ENCODE data around the gene ERVH48-1.

ERVH48-1 gene

DNA sequence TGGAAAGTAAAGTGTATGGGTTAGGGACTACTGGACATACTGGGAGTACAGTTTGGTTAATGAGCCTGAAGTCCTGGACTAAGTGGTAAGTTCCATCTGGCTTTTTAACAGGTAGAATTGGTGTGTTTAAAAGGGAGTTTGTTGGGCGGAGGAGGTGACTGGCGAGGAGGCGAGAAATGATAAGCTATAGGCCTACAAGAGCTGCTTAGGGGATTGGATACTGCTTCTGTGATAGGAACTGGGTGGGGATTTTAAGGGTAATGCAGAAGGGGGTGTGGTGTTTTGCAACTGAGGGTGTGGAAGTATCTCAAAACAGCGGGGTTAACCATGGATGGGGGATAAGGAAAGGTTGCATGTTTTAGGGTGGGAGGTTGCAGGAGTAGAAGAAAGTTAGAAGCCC, 3.5 kb downstream of the ERVH48-1 start:
- no peak for TF ChIP-seq TAF1 (IDR thresholded peaks at IDR 0.05; ENCODE audit: borderline replicate concordance, insufficient read depth, low read length)
- TF ChIP-seq, protein P1, sequence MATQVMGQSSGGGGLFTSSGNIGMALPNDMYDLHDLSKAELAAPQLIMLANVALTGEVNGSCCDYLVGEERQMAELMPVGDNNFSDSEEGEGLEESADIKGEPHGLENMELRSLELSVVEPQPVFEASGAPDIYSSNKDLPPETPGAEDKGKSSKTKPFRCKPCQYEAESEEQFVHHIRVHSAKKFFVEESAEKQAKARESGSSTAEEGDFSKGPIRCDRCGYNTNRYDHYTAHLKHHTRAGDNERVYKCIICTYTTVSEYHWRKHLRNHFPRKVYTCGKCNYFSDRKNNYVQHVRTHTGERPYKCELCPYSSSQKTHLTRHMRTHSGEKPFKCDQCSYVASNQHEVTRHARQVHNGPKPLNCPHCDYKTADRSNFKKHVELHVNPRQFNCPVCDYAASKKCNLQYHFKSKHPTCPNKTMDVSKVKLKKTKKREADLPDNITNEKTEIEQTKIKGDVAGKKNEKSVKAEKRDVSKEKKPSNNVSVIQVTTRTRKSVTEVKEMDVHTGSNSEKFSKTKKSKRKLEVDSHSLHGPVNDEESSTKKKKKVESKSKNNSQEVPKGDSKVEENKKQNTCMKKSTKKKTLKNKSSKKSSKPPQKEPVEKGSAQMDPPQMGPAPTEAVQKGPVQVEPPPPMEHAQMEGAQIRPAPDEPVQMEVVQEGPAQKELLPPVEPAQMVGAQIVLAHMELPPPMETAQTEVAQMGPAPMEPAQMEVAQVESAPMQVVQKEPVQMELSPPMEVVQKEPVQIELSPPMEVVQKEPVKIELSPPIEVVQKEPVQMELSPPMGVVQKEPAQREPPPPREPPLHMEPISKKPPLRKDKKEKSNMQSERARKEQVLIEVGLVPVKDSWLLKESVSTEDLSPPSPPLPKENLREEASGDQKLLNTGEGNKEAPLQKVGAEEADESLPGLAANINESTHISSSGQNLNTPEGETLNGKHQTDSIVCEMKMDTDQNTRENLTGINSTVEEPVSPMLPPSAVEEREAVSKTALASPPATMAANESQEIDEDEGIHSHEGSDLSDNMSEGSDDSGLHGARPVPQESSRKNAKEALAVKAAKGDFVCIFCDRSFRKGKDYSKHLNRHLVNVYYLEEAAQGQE (IDR thresholded peaks at IDR 0.05; ENCODE audit: insufficient read depth in 1 of 2, low read depth in 2 of 2, low read length in 2 of 2) = no peak
- no peak for TF ChIP-seq FOXP2 (optimal IDR thresholded peaks at IDR 0.05; ENCODE audit: borderline replicate concordance, extremely low read depth, extremely low read length, insufficient read depth)
- TF ChIP-seq POLR2AphosphoS5 (IDR thresholded peaks at IDR 0.05; ENCODE audit: low read depth, low read length) = no peak
- no peak for TF ChIP-seq SIN3A (IDR thresholded peaks at IDR 0.05; ENCODE audit: borderline replicate concordance, insufficient read depth, low read length)

DNA sequence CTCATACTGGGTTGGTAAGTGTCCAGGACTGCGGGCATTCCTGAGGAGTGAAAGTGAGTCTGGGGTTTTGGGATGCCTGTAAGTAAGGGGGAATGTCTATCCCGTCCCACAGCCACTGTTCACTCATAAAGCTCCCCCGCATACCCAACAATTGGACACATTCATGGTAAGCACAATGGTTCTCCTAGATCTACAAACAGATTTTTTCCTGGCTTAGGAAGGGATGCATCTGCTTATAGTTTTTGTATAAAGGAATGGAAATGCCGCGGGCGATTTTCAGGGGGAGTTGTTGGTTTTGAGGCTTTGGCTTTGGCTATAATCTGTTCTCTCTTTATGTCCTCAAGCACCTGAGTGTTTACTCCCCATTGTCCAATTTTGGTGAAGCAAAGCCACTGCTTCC, 7.1 kb downstream of the ERVH48-1 start:
- TF ChIP-seq FOXP2 (optimal IDR thresholded peaks at IDR 0.05; ENCODE audit: borderline replicate concordance, extremely low read depth, extremely low read length, insufficient read depth) (no peak), TAF1 (IDR thresholded peaks at IDR 0.05; ENCODE audit: borderline replicate concordance, insufficient read depth, low read length) (no peak), SIN3A (IDR thresholded peaks at IDR 0.05; ENCODE audit: borderline replicate concordance, insufficient read depth, low read length) (no peak), POLR2AphosphoS5 (IDR thresholded peaks at IDR 0.05; ENCODE audit: low read depth, low read length) (no peak)
- TF ChIP-seq, protein P1 (IDR thresholded peaks at IDR 0.05; ENCODE audit: insufficient read depth in 1 of 2, low read depth in 2 of 2, low read length in 2 of 2) = no peak

DNA sequence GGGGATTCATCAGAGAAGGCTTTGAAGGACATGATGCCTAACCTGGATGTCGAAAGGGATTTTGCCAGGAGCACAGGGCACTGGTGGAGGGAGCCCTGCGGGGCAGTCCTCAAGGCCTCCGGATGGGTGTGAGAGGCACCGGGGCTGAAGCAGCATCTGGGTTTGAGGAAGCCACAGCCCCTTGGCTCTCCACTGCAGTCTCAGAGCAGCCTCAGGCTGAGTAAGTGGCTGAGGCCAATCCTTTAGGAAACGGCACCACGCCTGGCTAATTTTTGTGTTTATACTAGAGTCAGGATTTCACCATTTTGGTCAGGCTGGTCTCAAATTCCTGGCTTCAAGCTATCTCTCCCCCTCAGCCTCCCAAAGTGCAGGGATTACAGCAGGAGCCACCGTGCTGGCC, 12.0 kb downstream of the ERVH48-1 start:
- TF ChIP-seq POLR2AphosphoS5 (IDR thresholded peaks at IDR 0.05; ENCODE audit: low read depth, low read length) (no peak; the same call in 1 of the 2 replicates), SIN3A (IDR thresholded peaks at IDR 0.05; ENCODE audit: borderline replicate concordance, insufficient read depth, low read length) (no peak), TAF1 (IDR thresholded peaks at IDR 0.05; ENCODE audit: borderline replicate concordance, insufficient read depth, low read length) (no peak), FOXP2 (optimal IDR thresholded peaks at IDR 0.05; ENCODE audit: borderline replicate concordance, extremely low read depth, extremely low read length, insufficient read depth) (no peak)
- TF ChIP-seq, protein P1 (IDR thresholded peaks at IDR 0.05; ENCODE audit: insufficient read depth in 1 of 2, low read depth in 2 of 2, low read length in 2 of 2) = no peak

DNA sequence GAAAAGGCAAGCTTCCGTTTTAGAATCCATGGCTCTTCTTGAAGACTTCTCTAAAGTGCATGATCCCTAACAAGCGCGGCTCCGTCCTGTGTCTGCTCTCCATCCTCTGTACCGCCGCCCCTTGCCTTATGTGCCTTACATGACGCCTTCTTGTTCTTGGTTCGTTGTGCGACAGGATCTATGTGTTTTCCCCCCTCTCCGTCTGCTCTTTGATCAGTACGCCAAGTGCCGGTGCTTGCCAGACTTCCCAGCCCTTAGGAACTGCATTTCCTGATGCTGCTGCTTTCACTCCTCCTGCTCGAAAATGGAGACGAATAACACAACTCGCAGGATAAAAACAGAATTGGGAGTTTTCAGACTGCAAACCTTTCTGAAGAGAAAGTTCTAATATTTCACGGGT, 19.2 kb downstream of the ERVH48-1 start:
- TF ChIP-seq, protein P1 (IDR thresholded peaks at IDR 0.05; ENCODE audit: insufficient read depth in 1 of 2, low read depth in 2 of 2, low read length in 2 of 2) = no peak
- TF ChIP-seq SIN3A (IDR thresholded peaks at IDR 0.05; ENCODE audit: borderline replicate concordance, insufficient read depth, low read length) = no peak
- TF ChIP-seq TAF1 (IDR thresholded peaks at IDR 0.05; ENCODE audit: borderline replicate concordance, insufficient read depth, low read length) = no peak
- TF ChIP-seq FOXP2 (optimal IDR thresholded peaks at IDR 0.05; ENCODE audit: borderline replicate concordance, extremely low read depth, extremely low read length, insufficient read depth) = no peak
- TF ChIP-seq POLR2AphosphoS5 (IDR thresholded peaks at IDR 0.05; ENCODE audit: low read depth, low read length) = no peak

DNA sequence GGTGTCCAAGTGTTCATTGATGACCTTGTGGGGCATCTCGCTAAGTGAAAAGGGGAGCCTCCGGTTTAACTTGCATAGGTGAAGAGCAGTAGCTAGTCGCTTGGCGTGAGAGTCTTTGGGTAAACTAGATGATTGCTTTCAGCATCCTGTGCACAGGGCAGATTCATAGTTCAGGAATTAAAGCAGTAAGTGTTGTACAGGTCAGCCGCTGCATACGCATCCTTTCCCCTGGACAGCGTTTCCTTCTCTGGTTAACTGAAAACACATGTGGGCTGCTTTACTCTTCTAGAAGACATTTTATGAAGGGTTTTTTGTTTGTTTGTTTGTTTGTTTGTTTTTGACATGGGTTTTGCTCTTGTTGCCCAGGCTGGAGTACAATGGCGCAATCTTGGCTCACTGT, 20.2 kb downstream of the ERVH48-1 start:
- TF ChIP-seq TAF1 (IDR thresholded peaks at IDR 0.05; ENCODE audit: borderline replicate concordance, insufficient read depth, low read length) (no peak), SIN3A (IDR thresholded peaks at IDR 0.05; ENCODE audit: borderline replicate concordance, insufficient read depth, low read length) (no peak), FOXP2 (optimal IDR thresholded peaks at IDR 0.05; ENCODE audit: borderline replicate concordance, extremely low read depth, extremely low read length, insufficient read depth) (no peak), POLR2AphosphoS5 (IDR thresholded peaks at IDR 0.05; ENCODE audit: low read depth, low read length) (no peak)
- TF ChIP-seq, protein P1 (IDR thresholded peaks at IDR 0.05; ENCODE audit: insufficient read depth in 1 of 2, low read depth in 2 of 2, low read length in 2 of 2) = no peak
